ENCODE results near the gene SLC39A3. TPM values are rescaled to one million over a fixed set of nuclear protein-coding genes. Genes with fewer than 3 reads are reported as not detected.

Gene SLC39A3, protein sequence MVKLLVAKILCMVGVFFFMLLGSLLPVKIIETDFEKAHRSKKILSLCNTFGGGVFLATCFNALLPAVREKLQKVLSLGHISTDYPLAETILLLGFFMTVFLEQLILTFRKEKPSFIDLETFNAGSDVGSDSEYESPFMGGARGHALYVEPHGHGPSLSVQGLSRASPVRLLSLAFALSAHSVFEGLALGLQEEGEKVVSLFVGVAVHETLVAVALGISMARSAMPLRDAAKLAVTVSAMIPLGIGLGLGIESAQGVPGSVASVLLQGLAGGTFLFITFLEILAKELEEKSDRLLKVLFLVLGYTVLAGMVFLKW
- 10 to 100 TPM; 15.5 to 20.9 (median 19.2) TPM for total RNA-seq
- long read RNA-seq, donor 1, transcript SLC39A3-201 (3 exons, 1,502 nt) = major isoform, 42 of 57 reads
- long read RNA-seq, donor 1, partial matches to known transcripts = 6 of 57 reads
- long read RNA-seq, donor 1, other reads (novel, unspliced or antisense) = 4 of 57 reads
- long read RNA-seq, donor 2, transcript SLC39A3-201 (3 exons, 1,502 nt) = major isoform, 47 of 48 reads
- long read RNA-seq, donor 2, partial matches to known transcripts = 0 of 48 reads
- long read RNA-seq, donor 2, other reads (novel, unspliced or antisense) = 0 of 48 reads

DNA sequence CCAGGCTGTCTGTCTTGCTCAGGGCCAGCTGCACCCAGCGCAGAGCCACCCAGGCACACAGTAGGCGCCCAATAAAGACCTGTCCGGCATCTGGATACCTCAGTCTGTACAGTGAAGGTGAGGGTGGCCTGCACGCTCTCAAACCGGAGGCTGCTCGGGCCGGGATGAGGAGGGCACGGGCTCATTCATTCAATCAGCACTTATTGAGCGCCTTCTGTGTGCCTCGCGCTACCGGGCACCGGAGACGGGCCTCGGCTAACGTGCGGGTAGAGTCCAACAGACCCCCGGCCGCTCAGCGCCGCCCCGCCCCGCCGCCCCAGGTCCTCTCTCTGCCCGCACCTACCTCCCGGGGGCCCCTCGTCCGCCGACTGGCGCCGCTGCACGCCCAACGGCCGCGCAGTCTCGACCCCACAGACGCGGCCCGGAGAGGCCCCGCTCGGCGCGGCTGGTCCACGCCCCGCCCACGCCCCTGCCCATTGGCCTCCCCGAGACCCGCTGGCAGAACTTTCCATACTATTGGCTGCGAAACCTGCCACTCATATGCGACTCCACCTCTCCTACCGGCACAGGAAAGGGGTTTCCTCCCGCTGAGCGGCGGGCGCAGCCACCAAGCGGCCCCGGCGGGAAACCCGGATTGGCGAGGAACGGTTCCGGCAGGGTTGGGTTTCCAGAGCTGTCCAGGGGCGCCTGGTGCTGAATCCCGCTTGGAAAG is at the start of gene SLC39A3:
Gene SLC39A3 (minus strand): TSS at position 416 of the 712 bp plus-strand sequence. CDS start 2,760 bp downstream, outside the sequence.
- intact Hi-C loops (cut with DNase I, micrococcal nuclease) = no loop called here
- H3K36me3 ChIP-seq (ENCODE audit: low read depth) = no peaks in the 10 kb centered on the region
- TF ChIP-seq, protein P1, sequence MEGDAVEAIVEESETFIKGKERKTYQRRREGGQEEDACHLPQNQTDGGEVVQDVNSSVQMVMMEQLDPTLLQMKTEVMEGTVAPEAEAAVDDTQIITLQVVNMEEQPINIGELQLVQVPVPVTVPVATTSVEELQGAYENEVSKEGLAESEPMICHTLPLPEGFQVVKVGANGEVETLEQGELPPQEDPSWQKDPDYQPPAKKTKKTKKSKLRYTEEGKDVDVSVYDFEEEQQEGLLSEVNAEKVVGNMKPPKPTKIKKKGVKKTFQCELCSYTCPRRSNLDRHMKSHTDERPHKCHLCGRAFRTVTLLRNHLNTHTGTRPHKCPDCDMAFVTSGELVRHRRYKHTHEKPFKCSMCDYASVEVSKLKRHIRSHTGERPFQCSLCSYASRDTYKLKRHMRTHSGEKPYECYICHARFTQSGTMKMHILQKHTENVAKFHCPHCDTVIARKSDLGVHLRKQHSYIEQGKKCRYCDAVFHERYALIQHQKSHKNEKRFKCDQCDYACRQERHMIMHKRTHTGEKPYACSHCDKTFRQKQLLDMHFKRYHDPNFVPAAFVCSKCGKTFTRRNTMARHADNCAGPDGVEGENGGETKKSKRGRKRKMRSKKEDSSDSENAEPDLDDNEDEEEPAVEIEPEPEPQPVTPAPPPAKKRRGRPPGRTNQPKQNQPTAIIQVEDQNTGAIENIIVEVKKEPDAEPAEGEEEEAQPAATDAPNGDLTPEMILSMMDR (IDR thresholded peaks at IDR 0.05) = no peak
- DNase-seq (peak; percentile 96 to 99 (median 98)), ATAC-seq (peak; percentile 100)
- H3K4me3 ChIP-seq = peak within 1 kb of the TSS; percentile 72
- peaks cover 13% of the 10 kb centered on the region for H3K4me1 ChIP-seq (ENCODE audit: low read depth)
- no peaks in the 10 kb centered on the region for H3K9me3 ChIP-seq

DNA sequence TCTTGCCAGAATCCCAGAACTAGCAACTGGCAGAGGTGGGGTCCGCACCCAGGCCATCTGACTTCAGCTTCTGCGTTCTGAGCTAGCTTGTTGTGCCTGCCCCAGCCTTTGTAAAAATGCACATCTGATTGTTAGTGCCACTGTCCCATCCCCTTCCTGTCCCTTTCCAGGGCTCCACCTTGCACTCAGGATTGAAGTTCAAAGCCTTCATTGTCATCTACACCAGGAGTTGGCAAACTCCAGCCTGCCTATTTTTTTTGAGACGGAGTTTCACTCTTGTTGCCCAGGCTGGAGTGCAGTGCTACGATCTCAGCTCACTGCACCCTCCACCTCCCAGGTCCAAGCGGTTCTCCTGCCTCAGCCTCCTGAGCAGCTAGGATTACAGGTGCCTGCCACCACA is 48.4 kb upstream of the SLC39A3 start:
- H3K4me1 ChIP-seq (ENCODE audit: low read depth) = peaks cover 16% of the 10 kb centered on the region
- no peak for ATAC-seq
- no peaks in the 10 kb centered on the region for H3K9me3 ChIP-seq
- intact Hi-C loops (cut with DNase I, micrococcal nuclease) = no loop called here
- TF ChIP-seq, protein P1 (IDR thresholded peaks at IDR 0.05) = no peak
- no peaks in the 10 kb centered on the region for H3K36me3 ChIP-seq (ENCODE audit: low read depth)
- H3K4me3 ChIP-seq = no peak overlapping the region
- no peak for DNase-seq

DNA sequence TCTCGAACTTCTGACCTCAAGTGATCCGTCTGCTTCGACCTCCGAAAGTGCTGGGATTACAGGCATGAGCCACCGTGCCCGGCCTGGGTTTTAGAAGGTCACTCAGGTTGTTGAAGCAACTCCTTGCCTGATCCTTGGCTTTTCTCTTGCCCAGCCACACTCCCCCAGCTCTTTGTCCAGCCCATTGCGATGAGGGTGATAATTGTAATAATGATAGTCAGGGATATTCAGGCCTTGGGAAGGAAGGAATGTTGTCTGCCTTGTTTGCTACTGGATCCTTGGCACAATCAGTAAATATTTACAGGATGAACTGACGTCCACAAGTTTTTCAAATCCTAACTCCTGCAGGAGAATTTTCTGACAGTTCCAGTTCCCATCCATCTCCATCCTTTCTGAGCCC is 47.3 kb upstream of the SLC39A3 start:
- Histone ChIP-seq H3K4me3 (no peak overlapping the region), H3K4me1 (ENCODE audit: low read depth) (peaks cover 20% of the 10 kb centered on the region), H3K36me3 (ENCODE audit: low read depth) (no peaks in the 10 kb centered on the region), H3K9me3 (no peaks in the 10 kb centered on the region)
- TF ChIP-seq, protein P1 (IDR thresholded peaks at IDR 0.05) = no peak
- DNase-seq (no peak), ATAC-seq (no peak)
- intact Hi-C loops (cut with DNase I, micrococcal nuclease) = no loop called here

DNA sequence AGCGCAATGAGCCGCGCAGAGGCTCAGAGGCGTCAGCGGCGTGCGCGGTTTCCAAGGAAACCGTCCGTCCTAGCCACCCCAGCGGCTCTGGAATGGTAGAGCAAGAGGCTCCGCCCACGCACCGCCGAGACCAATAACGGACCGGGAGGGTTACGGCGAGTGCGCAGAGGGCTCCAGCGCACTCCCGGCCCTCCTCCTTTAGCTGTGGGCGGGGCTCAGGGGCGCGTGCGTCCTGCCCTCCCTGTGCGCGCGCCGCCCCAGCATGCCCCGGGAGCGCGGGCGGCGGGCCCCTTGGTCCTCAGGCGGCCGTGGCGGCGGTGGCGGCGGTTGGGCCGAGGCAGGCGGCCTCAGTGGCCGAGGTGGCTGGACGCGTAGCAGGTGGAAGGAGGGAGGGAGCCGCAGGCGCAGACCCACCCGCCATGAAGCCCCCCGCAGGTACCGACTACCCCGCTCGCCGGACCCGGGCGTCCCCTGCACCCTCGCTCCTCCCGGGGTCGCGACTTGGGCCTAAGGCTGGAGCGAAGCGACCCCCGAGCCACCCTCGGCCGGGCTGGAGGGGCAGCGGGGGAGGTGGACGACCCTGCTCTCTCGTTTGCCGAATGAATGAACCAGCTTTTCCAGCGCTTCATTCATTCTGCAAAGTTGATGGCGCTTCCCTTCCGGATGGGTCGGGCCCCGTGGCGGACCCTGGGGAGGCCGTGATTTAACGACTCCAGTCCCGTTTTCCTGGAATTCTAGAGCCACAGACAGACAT is 45.6 kb upstream of the SLC39A3 start, which contains the start of gene THOP1:
Gene THOP1 (plus strand): TSS at position 260 of the 754 bp plus-strand sequence. CDS start 160 bp downstream, at position 420.
- intact Hi-C loops (cut with DNase I, micrococcal nuclease) = no loop called here
- ATAC-seq (peak; percentile 92), DNase-seq (peak; percentile 99 to 100 (median 99))
- TF ChIP-seq, protein P1 (IDR thresholded peaks at IDR 0.05) = no peak
- Histone ChIP-seq H3K4me3 (peak within 1 kb of the TSS; percentile 67), H3K36me3 (ENCODE audit: low read depth) (no peaks in the 10 kb centered on the region), H3K4me1 (ENCODE audit: low read depth) (peaks cover 30% of the 10 kb centered on the region), H3K9me3 (no peaks in the 10 kb centered on the region)

DNA sequence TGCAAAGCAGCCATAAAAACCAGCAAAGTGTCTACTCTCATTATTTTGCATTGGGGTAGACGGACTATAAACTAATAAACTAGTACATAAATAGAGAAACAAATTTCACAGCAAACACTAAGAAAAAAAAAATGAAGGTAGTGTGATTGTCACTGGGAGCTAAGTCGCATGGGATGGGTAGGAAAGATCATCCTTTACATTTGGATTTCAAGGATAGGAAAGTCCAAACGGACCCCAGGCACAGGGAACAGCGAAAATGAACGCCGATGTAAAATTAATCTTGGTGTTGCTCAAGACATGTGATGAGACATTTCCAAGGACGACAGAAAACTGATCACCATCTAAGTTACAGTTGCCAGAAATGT is 43.9 kb upstream of the SLC39A3 start:
- intact Hi-C loops (cut with DNase I, micrococcal nuclease) = no loop called here
- Histone ChIP-seq H3K4me3 (peak overlapping the region; percentile 94), H3K36me3 (ENCODE audit: low read depth) (no peaks in the 10 kb centered on the region), H3K4me1 (ENCODE audit: low read depth) (peaks cover 30% of the 10 kb centered on the region), H3K9me3 (no peaks in the 10 kb centered on the region)
- DNase-seq (no peak), ATAC-seq (no peak)
- TF ChIP-seq, protein P1 (IDR thresholded peaks at IDR 0.05) = no peak

All from mucosa of descending colon (tissue), 3 donors.